ENCODE data around the gene SLC43A3.
"Not testable (repeated sequence)": the region's sequence is repeated elsewhere in the genome, so short reads cannot be mapped to it uniquely, and the experiment has no call there.

SLC43A3 gene

GRCh38 chr11:57406337-57406904 is 20.5 kb downstream of the SLC43A3 start:
- Mint-ChIP-seq H3K4me3 (peak overlapping the region; percentile 60), H3K9me3 (no peaks in the 10 kb centered on the region), H3K4me1 (peaks cover 48% of the 10 kb centered on the region), H3K36me3 (peaks cover 30% of the 10 kb centered on the region), H3K27me3 (no peaks in the 10 kb centered on the region), H3K27ac (peak overlapping the region; percentile 98)

DNA sequence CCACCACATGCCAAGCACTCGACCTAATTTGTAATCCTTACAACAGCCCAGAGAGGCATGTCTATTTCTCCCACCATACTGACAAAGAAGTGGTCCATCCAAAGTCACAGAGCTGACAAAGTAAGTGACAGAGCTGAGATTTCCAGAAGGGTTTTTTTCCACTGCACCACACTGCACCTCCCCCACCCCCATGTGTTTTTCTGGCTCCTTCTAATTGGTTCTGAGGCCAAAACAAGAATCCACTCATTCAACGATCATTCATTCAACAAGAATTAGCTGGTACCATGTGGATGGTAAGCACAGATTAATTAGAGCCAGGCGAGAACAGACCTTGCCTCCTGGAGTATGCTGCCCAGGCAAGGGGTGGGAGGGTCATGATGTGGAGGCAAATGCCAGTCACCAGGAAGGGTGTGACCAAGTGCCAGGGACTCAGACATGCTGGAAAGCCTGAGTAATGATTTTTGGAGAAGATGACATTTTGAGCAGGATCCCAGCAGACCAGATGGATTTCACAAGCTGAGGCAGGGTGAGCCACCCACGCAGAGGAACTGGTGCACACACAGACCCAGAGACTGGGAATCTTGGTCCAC is 21.6 kb downstream of the SLC43A3 start:
- H3K4me1 Mint-ChIP-seq, result peaks cover 47% of the 10 kb centered on the region
- peak overlapping the region; percentile 98 for H3K27ac Mint-ChIP-seq
- H3K36me3 Mint-ChIP-seq, result peaks cover 29% of the 10 kb centered on the region
- H3K4me3 Mint-ChIP-seq, result no peak overlapping the region
- H3K9me3 Mint-ChIP-seq, result no peaks in the 10 kb centered on the region
- no peaks in the 10 kb centered on the region for H3K27me3 Mint-ChIP-seq

DNA sequence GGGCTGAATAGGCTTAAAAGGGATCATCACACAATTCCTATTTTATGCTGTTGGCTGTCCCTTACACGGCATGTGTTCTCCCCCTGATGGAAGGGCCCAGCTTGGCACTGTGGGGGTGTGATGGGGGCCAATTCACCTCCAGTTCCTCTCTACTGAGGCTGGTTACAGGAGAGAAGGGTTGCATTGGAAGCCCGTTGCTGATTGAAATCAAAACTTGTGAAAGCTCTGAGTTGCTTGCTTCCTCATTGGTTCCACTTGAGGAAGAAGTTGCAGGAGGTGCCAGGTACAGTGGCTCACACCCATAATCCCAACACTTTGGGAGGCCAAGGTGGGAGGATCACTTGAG is 23.1 kb downstream of the SLC43A3 start:
- Mint-ChIP-seq H3K4me3 (no peak overlapping the region), H3K27me3 (no peaks in the 10 kb centered on the region), H3K9me3 (no peaks in the 10 kb centered on the region), H3K4me1 (peaks cover 37% of the 10 kb centered on the region), H3K27ac (no peak overlapping the region), H3K36me3 (peaks cover 26% of the 10 kb centered on the region)

GRCh38 chr11:57403003-57403801 is 23.7 kb downstream of the SLC43A3 start:
- H3K9me3 Mint-ChIP-seq, H3K4me3 Mint-ChIP-seq, H3K27me3 Mint-ChIP-seq: not testable (repeated sequence)
- Mint-ChIP-seq H3K4me1 (peaks cover 37% of the 10 kb centered on the region), H3K36me3 (peaks cover 26% of the 10 kb centered on the region), H3K27ac (peak overlapping the region; percentile 81)

DNA sequence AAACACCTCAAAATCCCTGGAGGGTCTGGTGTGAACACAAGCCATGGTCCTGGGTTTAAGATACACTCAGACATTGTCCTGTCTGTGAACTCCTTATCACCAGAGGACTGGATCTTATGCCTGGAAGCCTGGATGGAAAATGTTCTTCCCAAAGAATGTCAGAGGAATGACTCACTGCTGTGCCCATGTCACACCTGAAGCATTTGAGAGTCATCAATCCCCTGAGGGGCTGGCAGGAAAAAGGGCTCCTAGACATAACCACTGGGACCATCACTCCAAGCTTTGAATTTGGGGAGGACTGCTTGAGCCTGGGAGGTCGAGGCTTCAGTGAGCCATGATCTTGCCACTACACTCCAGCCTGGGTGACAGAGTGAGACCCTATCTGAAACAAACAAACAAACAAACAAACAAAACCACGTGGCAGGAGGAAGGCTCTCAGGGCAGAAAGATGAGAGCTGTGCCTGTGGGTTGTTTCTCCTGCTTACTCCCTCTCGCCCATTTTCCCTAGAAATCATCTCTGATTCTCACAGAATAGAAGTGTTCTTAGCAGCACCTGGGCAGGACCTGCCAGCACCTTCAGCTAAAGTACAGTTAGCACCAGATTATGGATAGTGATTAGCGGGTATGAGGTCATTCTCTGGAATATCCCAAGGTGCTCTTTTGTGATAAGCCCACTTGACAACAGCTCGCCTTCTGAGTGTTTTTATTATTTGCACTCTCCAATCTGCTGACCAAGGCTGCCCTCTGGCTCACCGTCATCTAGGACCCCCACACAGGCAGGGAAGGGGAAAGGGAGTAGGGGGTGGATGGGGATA is 24.5 kb downstream of the SLC43A3 start:
- Mint-ChIP-seq H3K4me1 (peaks cover 29% of the 10 kb centered on the region), H3K9me3 (no peaks in the 10 kb centered on the region), H3K27me3 (no peaks in the 10 kb centered on the region), H3K36me3 (peaks cover 19% of the 10 kb centered on the region), H3K27ac (no peak overlapping the region), H3K4me3 (no peak overlapping the region)

GRCh38 chr11:57399972-57400578 is 26.8 kb downstream of the SLC43A3 start:
- no peaks in the 10 kb centered on the region for H3K9me3 Mint-ChIP-seq
- no peaks in the 10 kb centered on the region for H3K27me3 Mint-ChIP-seq
- peaks cover 5% of the 10 kb centered on the region for H3K36me3 Mint-ChIP-seq
- no peak overlapping the region for H3K4me3 Mint-ChIP-seq
- H3K4me1 Mint-ChIP-seq, result peaks cover 5% of the 10 kb centered on the region
- H3K27ac Mint-ChIP-seq, result no peak overlapping the region

GRCh38 chr11:57399221-57399620 is 27.7 kb downstream of the SLC43A3 start:
- H3K36me3 Mint-ChIP-seq, result peaks cover 3% of the 10 kb centered on the region
- H3K9me3 Mint-ChIP-seq, result no peaks in the 10 kb centered on the region
- no peak overlapping the region for H3K27ac Mint-ChIP-seq
- H3K4me3 Mint-ChIP-seq, result no peak overlapping the region
- no peaks in the 10 kb centered on the region for H3K27me3 Mint-ChIP-seq
- H3K4me1 Mint-ChIP-seq, result peaks cover 4% of the 10 kb centered on the region

DNA sequence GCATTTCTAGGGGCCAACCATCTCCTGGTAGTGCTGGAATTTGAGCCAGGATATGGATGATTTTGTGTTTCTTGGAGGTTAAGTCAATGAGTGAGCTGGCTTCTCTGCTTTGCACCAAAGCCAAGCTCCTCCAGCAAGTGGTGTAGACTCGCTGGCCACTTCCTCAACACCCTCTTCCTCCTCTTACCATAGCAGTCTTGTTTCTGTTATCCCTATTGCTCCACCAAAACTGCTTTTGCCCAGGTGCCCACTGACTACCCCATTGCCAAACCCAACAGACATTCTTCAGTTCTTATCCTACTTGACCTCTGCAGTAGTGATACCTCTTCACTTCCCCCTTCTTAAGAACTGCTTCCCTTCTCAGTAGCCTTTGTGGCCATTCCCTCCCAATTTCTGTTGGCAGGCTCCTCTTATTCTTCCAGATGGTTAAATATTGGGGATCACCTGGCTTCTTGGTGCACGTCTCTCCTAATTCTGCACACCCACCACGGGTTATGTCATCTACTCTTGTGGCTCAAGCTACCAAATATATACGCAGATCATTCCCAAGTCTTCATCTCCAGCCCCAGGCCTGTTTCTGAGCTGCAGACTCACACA is 29.4 kb downstream of the SLC43A3 start:
- Mint-ChIP-seq H3K27ac (no peak overlapping the region), H3K36me3 (no peaks in the 10 kb centered on the region), H3K9me3 (no peaks in the 10 kb centered on the region), H3K4me1 (no peaks in the 10 kb centered on the region), H3K4me3 (no peak overlapping the region), H3K27me3 (no peaks in the 10 kb centered on the region)

DNA sequence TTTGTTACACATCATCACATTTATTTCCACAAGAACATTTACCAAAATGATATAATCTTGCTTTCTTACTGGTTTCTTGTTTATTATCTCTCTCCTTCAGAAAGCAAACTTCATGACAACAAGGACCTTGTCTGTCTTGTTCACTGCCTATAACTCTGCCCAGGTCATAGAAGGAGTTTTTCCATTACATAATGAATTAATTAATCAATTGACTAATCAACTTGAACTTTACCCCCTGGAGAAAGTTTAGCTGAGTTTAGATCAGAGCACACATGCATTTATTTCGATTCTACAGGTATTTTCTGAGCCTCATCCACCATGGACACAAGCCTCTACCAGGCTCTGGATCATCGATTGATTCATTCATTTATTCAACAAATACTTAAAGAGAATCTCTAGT is 30.2 kb downstream of the SLC43A3 start:
- H3K4me1 Mint-ChIP-seq, result no peaks in the 10 kb centered on the region
- no peaks in the 10 kb centered on the region for H3K9me3 Mint-ChIP-seq
- H3K36me3 Mint-ChIP-seq, result no peaks in the 10 kb centered on the region
- H3K27me3 Mint-ChIP-seq, result no peaks in the 10 kb centered on the region
- no peak overlapping the region for H3K4me3 Mint-ChIP-seq
- H3K27ac Mint-ChIP-seq, result no peak overlapping the region

GRCh38 chr11:57395905-57396623 is 30.9 kb downstream of the SLC43A3 start:
- Mint-ChIP-seq H3K27ac (no peak overlapping the region), H3K4me3 (no peak overlapping the region), H3K36me3 (no peaks in the 10 kb centered on the region), H3K4me1 (no peaks in the 10 kb centered on the region), H3K9me3 (no peaks in the 10 kb centered on the region), H3K27me3 (no peaks in the 10 kb centered on the region)

DNA sequence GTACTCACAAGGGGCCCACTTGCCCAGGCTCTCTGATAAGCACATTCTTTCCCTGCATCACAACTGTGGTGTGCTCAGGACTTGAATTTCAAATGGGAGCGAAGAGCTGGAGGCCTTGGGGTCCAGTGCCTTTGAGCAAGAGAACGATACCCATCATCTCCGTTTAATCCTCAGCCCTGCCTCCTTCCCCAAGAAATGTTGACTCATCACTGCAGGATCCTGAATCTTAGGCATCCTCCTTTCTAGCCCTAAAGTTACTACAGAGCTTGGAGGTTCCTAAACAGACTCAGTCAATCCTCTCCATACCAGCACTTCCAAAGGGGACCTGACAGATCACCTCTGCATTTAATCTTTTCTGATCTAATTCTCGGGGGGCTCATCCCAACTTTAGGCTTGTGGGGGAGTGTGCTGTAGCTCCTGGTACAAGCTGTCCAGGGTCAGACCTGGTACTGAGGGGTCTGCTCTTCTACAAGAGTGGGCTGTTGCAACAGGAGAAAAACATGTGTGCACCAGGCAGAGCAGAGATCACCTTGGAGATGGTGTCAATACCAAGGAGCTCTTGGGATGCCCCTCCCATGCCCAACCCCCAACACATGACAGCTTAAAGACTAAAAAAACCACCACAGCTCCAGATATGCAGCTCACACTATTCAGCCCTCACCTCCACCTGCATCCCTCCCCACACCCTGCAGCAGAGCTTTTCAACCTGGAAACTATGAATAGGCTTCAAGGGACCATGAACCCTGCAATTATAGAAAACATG is 32.5 kb downstream of the SLC43A3 start:
- Mint-ChIP-seq H3K27ac (no peak overlapping the region), H3K36me3 (no peaks in the 10 kb centered on the region), H3K4me3 (no peak overlapping the region), H3K27me3 (no peaks in the 10 kb centered on the region), H3K9me3 (no peaks in the 10 kb centered on the region), H3K4me1 (no peaks in the 10 kb centered on the region)

GRCh38 chr11:57392763-57393105 is 34.2 kb downstream of the SLC43A3 start:
- Mint-ChIP-seq H3K4me1 (no peaks in the 10 kb centered on the region), H3K27ac (peak overlapping the region; percentile 57), H3K27me3 (no peaks in the 10 kb centered on the region), H3K4me3 (no peak overlapping the region), H3K9me3 (no peaks in the 10 kb centered on the region), H3K36me3 (no peaks in the 10 kb centered on the region)

GRCh38 chr11:57392066-57392762 is 34.7 kb downstream of the SLC43A3 start:
- H3K9me3 Mint-ChIP-seq, result no peaks in the 10 kb centered on the region
- no peaks in the 10 kb centered on the region for H3K36me3 Mint-ChIP-seq
- no peak overlapping the region for H3K4me3 Mint-ChIP-seq
- peak overlapping the region; percentile 57 for H3K27ac Mint-ChIP-seq
- no peaks in the 10 kb centered on the region for H3K27me3 Mint-ChIP-seq
- H3K4me1 Mint-ChIP-seq, result no peaks in the 10 kb centered on the region

DNA sequence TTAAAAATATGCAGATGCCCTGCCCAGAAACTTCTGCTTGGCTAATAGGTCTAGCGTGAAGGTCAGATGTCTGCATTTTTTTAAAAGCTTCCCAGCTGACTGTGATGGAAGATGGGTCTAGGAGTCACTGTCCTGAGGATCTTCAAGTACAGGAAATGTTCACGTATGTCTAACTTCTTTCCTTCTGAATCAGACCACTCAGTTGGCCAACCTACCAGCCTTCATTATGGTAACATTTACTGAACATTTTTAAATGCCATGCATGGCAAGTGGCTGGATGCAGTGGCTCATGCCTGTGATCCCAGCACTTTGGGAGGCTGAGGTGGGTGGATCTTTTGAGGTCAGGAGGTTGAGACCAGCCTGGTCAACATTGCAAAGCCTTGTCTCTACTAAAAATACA is 35.4 kb downstream of the SLC43A3 start:
- no peaks in the 10 kb centered on the region for H3K36me3 Mint-ChIP-seq
- no peaks in the 10 kb centered on the region for H3K9me3 Mint-ChIP-seq
- H3K27me3 Mint-ChIP-seq, result no peaks in the 10 kb centered on the region
- no peak overlapping the region for H3K4me3 Mint-ChIP-seq
- H3K27ac Mint-ChIP-seq, result no peak overlapping the region
- no peaks in the 10 kb centered on the region for H3K4me1 Mint-ChIP-seq

Measured in activated naive CD4-positive, alpha-beta T cell treated with anti-CD3 and anti-CD28 coated beads, Interleukin-2, amount 50 U/mL, for 24 hours (primary cell).